LNCAP (cell line): ENCODE measurements around the gene CDKN2A.

Source experiments
- CTCF ChIP-seq: fragments of 450-650 bp; IDR thresholded peaks from 2 replicates; pipeline ENCODE4 v1.5.1; 2017; ENCODE audit warnings: mild to moderate bottlenecking

CDKN2A gene

GRCh38 chr9:21927752-21928151, 66.4 kb downstream of the CDKN2A start:
- TF ChIP-seq CTCF = no peak

GRCh38 chr9:21923694-21924093, 70.5 kb downstream of the CDKN2A start:
- no peak for TF ChIP-seq CTCF

GRCh38 chr9:21919377-21920362, 74.5 kb downstream of the CDKN2A start:
- no peak for TF ChIP-seq CTCF
